GM18508 (cell line): Measurements from ENCODE around the gene KRTAP4-11.
"Not testable (repeated sequence)": the region's sequence is repeated elsewhere in the genome, so short reads cannot be mapped to it uniquely, and the experiment has no call there.

ENCODE experiments used
- ATAC-seq: cut with Tn5 transposase; IDR thresholded peaks from one replicate; pipeline ENCODE4 v1.9.1; 2021; ENCODE audit warnings: moderate number of reproducible peaks; ENCODE audit not compliant: insufficient read depth, unreplicated experiment

KRTAP4-11 gene

DNA sequence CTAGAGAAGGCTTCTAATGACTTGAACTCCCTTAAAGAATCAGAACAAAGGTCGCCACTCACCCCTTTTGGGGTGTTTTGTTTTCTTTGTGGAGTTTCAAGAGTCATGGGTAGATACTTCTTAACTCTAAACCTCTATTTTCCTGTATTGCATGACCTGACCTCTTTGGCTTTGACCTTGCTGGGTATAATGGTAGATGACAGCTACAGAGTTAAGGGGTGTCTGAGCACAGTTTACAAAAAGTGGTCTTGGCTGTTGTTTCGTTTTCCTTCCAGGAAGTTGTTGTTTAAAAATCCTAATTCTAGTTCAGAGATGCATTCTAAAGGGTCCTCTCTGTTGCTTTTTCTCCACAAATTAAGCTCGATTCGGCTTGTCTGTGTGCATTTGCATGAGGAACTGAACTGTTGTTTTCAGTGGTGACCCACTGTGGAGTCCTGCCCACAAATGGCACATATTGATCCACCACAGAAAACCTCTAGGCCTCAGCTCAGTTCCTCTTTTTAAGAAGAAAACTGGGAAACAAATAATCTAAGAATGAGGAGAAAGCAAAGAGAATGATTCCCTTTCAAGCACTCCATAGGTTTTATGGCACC lies 29.3 kb downstream of the KRTAP4-11 start:
- ATAC-seq: not testable (repeated sequence)

DNA sequence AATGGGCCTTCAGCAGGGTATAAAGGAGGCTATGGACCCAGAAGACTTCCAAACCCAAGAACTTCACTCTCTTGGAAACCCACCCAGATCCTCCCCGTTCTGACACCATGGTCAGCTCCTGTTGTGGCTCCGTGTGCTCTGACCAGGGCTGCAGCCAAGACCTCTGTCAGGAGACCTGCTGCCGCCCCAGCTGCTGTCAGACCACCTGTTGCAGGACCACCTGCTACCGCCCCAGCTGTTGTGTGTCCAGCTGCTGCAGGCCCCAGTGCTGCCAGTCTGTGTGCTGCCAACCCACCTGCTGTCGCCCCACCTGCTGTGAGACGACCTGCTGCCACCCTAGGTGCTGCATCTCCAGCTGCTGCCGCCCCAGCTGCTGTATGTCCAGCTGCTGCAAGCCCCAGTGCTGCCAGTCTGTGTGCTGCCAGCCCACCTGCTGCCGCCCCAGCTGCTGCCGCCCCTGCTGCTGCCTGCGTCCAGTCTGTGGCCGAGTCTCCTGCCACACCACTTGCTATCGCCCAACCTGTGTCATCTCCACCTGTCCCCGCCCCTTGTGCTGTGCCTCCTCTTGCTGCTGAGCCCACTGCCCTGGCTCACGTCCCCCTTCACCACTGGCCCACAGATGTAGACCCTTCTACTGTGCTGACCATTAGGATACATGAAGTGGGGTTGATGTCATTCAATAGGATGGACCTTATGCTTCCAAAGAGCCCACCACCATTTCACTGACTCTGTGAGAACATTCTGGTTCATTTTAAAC lies 33.9 kb downstream of the KRTAP4-11 start, which contains the start of gene KRTAP4-7:
TSS of gene KRTAP4-7 (plus strand) at position 51 of the 757 bp plus-strand sequence. CDS start at position 108, 57 bp downstream.
- ATAC-seq: not testable (repeated sequence)

DNA sequence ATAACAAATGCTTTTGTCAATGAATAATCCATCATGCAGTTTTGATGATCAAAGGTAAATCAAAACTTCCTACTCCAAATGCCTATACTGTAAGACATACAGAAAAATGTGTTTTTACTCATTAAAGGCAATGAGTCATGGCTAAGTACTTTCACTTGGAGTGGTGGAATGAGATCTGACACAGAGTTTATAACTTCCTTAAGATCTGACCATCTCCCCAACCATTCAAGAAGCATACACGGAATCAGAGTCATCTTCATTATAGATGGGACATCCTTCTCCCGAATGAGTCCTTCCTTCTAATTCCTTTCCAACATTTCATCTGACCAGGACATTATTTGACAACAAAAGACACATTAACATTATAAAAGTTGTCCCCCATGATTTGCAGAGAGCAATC lies 34.7 kb downstream of the KRTAP4-11 start:
- not testable (repeated sequence) for ATAC-seq

GRCh38 chr17:41082626-41083025 lies 35.5 kb downstream of the KRTAP4-11 start:
- ATAC-seq: no peak

DNA sequence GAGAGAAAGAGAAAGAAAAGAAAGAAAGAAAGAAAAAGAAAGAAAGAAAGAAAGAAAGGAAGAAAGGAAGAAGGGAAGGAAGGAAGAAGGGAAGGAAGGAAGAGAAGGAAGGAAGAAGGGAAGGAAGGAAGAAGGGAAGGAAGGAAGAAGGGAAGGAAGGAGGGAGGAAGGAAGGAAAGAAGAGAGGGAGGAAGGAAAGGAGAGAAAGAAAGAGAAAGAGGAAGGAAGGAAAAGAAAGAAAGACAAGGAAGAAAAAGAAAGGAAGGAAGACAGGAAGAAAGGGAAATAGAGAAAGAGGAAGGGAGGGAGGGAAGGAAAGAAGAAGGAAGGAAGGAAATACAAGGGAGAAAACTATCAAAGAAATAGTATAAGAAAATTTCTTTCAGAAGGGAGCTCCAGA lies 41.4 kb downstream of the KRTAP4-11 start:
- no peak for ATAC-seq

DNA sequence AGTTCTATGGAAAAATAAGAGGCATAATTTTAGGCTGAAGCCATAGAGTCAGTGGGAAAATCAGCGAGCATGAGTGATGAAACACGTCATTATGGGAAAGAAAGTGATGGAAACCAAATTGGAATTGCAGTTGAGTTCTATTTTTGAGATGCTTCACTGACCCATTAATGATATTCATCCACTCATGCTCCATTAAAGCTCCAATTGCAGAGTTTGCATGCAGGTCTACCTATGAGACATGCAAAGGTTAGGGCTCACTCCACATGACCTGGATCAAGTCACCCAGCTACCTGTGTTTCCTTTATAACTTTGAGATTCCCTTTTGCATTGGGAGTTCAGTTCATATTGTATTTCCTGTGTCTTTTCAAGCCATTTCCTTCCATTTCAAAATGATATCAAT lies 44.5 kb downstream of the KRTAP4-11 start:
- no peak for ATAC-seq

- no peak for ATAC-seq
Measured at GRCh38 chr17:41071606-41072360, 46.4 kb downstream of the KRTAP4-11 start.

DNA sequence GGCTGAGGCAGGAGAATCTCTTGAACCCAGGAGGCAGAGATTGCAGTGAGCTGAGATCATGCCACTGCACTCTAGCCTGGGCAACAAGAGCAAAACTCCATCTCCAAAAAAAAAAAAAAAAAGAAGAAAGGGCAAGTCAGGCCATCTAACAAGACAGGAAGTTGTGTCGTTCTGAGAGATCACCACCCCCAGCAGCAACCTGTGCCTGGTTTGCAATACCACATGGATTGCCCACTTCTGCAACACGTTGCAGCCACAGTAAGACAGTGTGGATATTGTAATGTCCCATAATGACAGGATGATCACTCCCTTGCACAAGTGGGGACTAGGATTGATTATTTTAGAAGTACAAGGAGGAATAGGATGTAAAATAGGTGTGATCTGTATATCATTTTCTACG lies 49.1 kb downstream of the KRTAP4-11 start:
- ATAC-seq: no peak

GRCh38 chr17:41067281-41067680 lies 50.9 kb downstream of the KRTAP4-11 start:
- ATAC-seq: no peak
